Activated CD4-positive, alpha-beta T cell treated with anti-CD3 and anti-CD28 coated beads for 24 hours (primary cell): ENCODE data around the gene AFMID.

Experiments
- DNase-seq, 2 donors: peaks; one replicate each; pipeline ENCODE4 v3.0.0-alpha.2; 2020; ENCODE audit warnings: low read depth in 2 of 2

Gene AFMID

GRCh38 chr17:78180083-78180482, 7.1 kb upstream of the AFMID start:
- DNase-seq: no peak

- DNase-seq: no peak
These were observed 6.7 kb upstream of the AFMID start for GRCh38 chr17:78180508-78180907.

GRCh38 chr17:78182504-78182903, 4.7 kb upstream of the AFMID start:
- no peak for DNase-seq

DNA sequence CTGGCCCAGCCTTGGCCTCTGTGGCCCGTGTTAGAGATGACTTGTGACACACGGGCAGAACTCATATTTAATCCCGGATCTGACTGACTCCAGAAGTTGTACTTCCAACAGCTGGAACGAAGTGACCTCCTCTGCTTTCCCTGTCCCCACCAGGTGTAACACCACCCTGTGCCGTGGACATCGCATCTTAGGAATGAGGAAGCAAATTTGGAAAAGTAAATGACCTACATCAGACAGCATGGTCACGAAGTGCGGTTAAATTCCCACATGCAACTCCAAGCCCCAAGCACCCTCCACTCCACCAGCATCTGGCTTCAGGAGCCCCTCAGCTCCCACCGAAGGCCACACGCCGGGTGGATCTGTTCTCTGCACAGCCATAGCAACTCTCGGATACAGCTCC, 3.2 kb upstream of the AFMID start:
- DNase-seq: no peak

GRCh38 chr17:78184351-78184750, 2.8 kb upstream of the AFMID start:
- DNase-seq: no peak

- no peak for DNase-seq
These were observed 2.3 kb upstream of the AFMID start for GRCh38 chr17:78184868-78185267.

GRCh38 chr17:78185981-78186691, 1.0 kb upstream of the AFMID start:
- DNase-seq: no peak

GRCh38 chr17:78196716-78197115, 9.6 kb downstream of the AFMID start:
- no peak for DNase-seq

DNA sequence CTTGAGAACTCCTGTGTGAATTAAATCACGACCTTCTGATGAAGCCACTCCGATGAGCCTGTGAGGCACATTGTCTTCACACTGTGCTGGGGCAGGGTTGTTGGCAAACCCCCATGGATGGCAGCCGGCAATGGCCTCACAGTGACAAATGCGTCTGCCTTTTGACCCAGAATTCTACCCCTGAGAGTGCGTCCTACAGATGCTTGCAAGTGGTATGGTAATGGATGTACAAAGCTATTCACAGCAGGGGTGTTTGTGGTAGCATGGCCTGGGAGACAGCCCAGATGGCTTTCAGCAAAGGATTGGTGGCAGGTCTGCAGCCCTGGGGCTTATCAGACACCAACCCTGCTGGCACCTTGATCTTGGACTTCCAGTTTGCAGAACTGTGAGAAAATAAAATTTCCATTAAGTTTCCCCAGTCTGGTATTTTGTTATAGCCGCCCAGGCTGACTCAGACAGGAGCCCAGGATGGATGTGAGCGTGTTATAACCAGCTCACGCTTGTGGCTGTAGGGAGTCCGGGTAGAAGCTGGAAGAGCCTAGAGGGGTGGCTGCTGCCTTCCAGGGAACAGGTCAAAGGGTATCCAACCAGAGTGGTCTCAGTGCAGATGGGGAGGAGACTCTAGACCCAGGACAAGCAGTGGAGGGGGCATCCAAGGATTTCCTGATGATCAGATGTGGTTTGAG, 10.1 kb downstream of the AFMID start:
- no peak for DNase-seq

GRCh38 chr17:78200451-78200850, 13.3 kb downstream of the AFMID start:
- DNase-seq: no peak

DNA sequence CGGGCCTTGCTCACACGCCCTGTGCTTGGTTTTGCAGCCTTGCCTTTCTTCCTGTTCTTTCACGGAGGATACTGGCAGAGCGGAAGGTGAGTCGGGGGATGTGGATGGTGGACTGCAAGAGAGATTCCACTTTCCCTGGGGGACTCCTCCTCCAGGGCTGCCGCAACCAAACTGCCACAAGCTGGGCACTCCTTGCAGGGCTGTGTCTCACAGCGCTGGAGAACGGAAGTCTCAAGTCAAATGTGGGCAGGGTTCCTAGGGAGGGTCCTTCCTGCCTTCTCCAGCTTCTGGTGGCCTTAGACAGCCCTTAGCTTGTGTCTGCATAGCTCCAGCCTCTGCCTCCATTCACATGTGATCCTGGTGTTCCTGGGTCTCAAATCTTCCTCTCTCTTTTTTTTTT, 15.5 kb downstream of the AFMID start:
- no peak for DNase-seq

- no peak for DNase-seq
These were observed 17.4 kb downstream of the AFMID start for GRCh38 chr17:78204387-78205123.

DNA sequence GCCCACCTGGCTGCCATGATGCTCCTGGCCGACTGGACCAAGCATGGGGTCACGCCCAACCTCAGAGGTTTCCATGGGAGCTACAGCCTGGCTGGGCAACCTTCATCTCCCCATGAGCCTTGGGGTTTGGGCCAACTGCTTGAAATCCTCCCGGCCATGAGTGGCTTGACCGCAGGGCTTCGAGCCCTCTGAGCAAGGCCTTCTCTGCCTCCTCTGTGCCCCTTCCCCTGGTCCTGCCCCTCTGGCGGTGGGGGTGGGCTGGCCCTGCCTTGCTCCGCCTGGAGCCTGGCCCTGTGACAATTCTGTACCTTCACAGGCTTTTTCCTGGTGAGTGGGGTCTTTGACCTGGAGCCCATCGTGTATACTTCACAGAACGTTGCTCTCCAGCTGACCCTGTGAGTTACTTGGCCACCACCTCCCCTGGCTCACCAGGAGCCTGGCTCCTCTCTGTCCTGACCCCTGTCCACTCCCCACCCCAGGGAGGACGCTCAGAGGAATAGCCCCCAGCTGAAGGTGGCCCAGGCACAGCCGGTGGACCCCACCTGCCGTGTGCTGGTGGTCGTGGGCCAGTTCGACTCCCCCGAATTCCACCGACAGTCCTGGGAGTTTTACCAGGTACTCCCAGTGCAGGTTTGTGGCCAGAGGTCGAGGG, 18.1 kb downstream of the AFMID start:
- no peak for DNase-seq

DNA sequence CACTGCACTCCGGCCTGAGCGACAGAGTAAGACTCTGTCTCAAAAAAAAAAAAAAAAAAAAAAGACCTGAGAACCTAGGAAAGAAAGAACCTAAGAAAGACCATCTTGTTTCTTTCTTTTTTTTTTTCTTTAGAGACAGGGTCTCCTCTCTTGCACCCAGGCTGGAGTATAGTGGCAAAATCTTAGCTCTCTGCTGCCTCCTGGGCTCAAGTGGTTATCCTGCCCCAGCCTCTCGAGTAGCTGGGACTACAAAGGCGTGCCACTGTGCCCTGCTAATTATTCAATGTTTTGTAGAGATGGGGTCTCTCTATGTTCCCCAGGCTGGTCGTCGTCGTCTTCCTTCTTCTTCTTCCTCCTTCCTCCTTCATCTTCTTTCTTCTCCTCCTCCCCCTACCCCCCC, 19.1 kb downstream of the AFMID start:
- DNase-seq: no peak

- DNase-seq: no peak
These were observed 21.3 kb downstream of the AFMID start for GRCh38 chr17:78208486-78208885.

DNA sequence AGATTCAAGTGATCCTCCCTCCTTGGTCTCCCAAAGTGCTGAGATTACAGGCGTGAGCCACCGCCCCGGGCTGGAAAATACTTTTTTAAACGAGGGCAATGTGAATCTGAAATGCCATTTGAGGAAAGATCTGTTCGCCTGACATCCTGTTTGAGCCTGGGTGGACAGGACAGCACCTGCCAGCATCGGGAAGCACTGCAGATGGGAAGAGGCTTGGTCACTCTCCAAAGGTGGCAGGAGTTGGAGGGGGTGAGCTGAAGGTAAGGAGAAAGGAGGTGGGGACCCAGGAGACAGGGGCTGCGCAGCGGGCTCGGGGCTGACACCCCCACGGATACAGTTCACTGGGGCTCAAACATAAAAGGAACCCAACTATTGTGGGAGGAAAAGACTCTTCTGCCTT, 22.9 kb downstream of the AFMID start:
- no peak for DNase-seq

GRCh38 chr17:78211032-78211431, 23.9 kb downstream of the AFMID start:
- DNase-seq: no peak

DNA sequence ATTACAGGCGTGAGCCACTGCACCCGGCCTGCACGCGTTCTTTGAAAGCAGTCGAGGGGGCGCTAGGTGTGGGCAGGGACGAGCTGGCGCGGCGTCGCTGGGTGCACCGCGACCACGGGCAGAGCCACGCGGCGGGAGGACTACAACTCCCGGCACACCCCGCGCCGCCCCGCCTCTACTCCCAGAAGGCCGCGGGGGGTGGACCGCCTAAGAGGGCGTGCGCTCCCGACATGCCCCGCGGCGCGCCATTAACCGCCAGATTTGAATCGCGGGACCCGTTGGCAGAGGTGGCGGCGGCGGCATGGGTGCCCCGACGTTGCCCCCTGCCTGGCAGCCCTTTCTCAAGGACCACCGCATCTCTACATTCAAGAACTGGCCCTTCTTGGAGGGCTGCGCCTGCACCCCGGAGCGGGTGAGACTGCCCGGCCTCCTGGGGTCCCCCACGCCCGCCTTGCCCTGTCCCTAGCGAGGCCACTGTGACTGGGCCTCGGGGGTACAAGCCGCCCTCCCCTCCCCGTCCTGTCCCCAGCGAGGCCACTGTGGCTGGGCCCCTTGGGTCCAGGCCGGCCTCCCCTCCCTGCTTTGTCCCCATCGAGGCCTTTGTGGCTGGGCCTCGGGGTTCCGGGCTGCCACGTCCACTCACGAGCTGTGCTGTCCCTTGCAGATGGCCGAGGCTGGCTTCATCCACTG, 27.0 kb downstream of the AFMID start, which contains the start of gene BIRC5:
Gene BIRC5 (plus strand): TSS at position 238 of the 690 bp plus-strand sequence. CDS start 64 bp downstream, at position 302.
- peak; percentile 85 to 91 for DNase-seq

GRCh38 chr17:78214706-78215061, 27.5 kb downstream of the AFMID start:
- DNase-seq: no peak

DNA sequence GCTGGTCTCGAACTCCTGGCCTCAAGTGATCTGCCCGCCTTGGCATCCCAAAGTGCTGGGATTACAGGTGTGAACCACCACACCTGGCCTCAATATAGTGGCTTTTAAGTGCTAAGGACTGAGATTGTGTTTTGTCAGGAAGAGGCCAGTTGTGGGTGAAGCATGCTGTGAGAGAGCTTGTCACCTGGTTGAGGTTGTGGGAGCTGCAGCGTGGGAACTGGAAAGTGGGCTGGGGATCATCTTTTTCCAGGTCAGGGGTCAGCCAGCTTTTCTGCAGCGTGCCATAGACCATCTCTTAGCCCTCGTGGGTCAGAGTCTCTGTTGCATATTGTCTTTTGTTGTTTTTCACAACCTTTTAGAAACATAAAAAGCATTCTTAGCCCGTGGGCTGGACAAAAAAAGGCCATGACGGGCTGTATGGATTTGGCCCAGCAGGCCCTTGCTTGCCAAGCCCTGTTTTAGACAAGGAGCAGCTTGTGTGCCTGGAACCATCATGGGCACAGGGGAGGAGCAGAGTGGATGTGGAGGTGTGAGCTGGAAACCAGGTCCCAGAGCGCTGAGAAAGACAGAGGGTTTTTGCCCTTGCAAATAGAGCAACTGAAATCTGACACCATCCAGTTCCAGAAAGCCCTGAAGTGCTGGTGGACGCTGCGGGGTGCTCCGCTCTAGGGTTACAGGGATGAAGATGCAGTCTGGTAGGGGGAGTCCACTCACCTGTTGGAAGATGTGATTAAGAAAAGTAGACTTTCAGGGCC, 32.4 kb downstream of the AFMID start:
- DNase-seq: no peak

- no peak for DNase-seq
These were observed 35.9 kb downstream of the AFMID start for GRCh38 chr17:78223061-78223460.
